MM.1S (cell line): ENCODE results near the gene GATA5.

Source experiments
- DNase-seq: peaks from one replicate; pipeline ENCODE4 v3.0.0-alpha.2; 2015
- H2AFZ ChIP-seq: fragments of 300-600 bp; sonication (generic); 2 replicates; pipeline ENCODE4 v1.6.0; 2016; ENCODE audit warnings: antibody characterized with exemption, low read length
- H3F3A ChIP-seq: fragments of 300-600 bp; sonication (generic); 2 replicates; pipeline ENCODE4 v1.6.1; 2016; ENCODE audit warnings: mild to moderate bottlenecking, antibody characterized with exemption, low read length, moderate library complexity, mixed read lengths; ENCODE audit not compliant: insufficient read depth
- H3K27ac ChIP-seq: fragments of 300-600 bp; sonication (generic); 2 replicates; pipeline ENCODE4 v1.5.1; 2016; ENCODE audit warnings: mild to moderate bottlenecking, low read length
- H3K27me3 ChIP-seq: fragments of 300-600 bp; sonication (generic); replicated peaks from 2 replicates; pipeline ENCODE4 v1.6.0; 2016; ENCODE audit warnings: low read length; ENCODE audit not compliant: insufficient read depth
- H3K36me3 ChIP-seq: fragments of 300-600 bp; sonication (generic); replicated peaks from 2 replicates; pipeline ENCODE4 v1.6.1; 2016; ENCODE audit warnings: mild to moderate bottlenecking, low read length, mixed read lengths; ENCODE audit not compliant: insufficient read depth
- H3K4me1 ChIP-seq: fragments of 300-600 bp; sonication (generic); 2 replicates; pipeline ENCODE4 v1.6.1; 2016; ENCODE audit warnings: low read length, mixed read lengths
- H3K4me2 ChIP-seq: fragments of 300-600 bp; sonication (generic); 2 replicates; pipeline ENCODE4 v1.6.0; 2016; ENCODE audit warnings: low read depth, low read length
- H3K4me3 ChIP-seq: fragments of 300-600 bp; sonication (generic); 2 replicates; pipeline ENCODE4 v1.5.1; 2016; ENCODE audit warnings: low read length, mixed read lengths
- H3K79me2 ChIP-seq: fragments of 300-600 bp; sonication (generic); 2 replicates; pipeline ENCODE4 v1.6.1; 2016; ENCODE audit warnings: mixed run types, low read length, mixed read lengths
- H3K9ac ChIP-seq: fragments of 300-600 bp; sonication (generic); 2 replicates; pipeline ENCODE4 v1.6.1; 2016; ENCODE audit warnings: low read length, mixed read lengths
- H3K9me2 ChIP-seq: fragments of 300-600 bp; sonication (generic); replicated peaks from 2 replicates; pipeline ENCODE4 v1.6.1; 2016; ENCODE audit warnings: mild to moderate bottlenecking, low read length, mixed read lengths; ENCODE audit not compliant: insufficient read depth
- H3K9me3 ChIP-seq: fragments of 300-600 bp; sonication (generic); replicated peaks from 2 replicates; pipeline ENCODE4 v1.6.1; 2016; ENCODE audit warnings: mild to moderate bottlenecking, low read length, mixed read lengths; ENCODE audit not compliant: insufficient read depth
- H4K20me1 ChIP-seq: fragments of 300-600 bp; sonication (generic); 2 replicates; pipeline ENCODE4 v1.6.1; 2016; ENCODE audit warnings: mild to moderate bottlenecking, low read length, moderate library complexity, mixed read lengths; ENCODE audit not compliant: insufficient read depth
- CTCF ChIP-seq: fragments of 300-600 bp; sonication (generic); IDR thresholded peaks from 2 replicates; pipeline ENCODE4 v1.5.1; 2016; ENCODE audit warnings: antibody characterized with exemption, low read length, mixed read lengths
- EZH2 ChIP-seq: fragments of 300-600 bp; sonication (generic); optimal IDR thresholded peaks from 2 replicates; pipeline ENCODE3; 2017; ENCODE audit warnings: low read depth, mild to moderate bottlenecking, antibody characterized with exemption, low read length, mixed read lengths
- EZH2phosphoT487 ChIP-seq: fragments of 300-600 bp; sonication (generic); IDR thresholded peaks from 2 replicates; pipeline ENCODE4 v1.6.1; 2018; ENCODE audit warnings: antibody characterized with exemption, low read length

The GATA5 gene

DNA sequence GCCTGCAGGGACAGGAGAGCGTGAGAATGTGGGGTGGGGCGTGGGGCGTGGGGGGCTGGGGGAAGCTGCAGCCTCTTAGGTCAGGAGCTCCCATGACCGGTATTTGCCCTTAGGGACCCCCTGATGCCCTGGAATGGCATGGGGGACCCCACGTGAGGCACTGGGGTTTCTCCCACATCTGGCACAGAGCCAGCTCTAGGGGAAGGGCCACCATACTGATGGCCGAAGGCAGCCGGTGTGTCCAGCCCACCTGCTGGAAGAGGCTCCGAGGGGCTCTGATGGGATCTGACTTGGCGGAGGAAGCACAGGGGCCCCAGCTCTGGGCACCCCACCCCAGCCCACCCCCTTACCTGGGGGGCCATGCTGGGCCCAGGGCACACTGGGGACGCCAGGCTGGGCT lies 10.8 kb downstream of the GATA5 start:
- Histone ChIP-seq H3K9me2 (no peaks in the 10 kb centered on the region), H3F3A (no peaks in the 10 kb centered on the region), H3K4me1 (no peaks in the 10 kb centered on the region), H4K20me1 (no peaks in the 10 kb centered on the region), H2AFZ (no peak overlapping the region), H3K27ac (no peak overlapping the region), H3K9me3 (no peaks in the 10 kb centered on the region), H3K27me3 (peaks cover 100% of the 10 kb centered on the region), H3K79me2 (no peaks in the 10 kb centered on the region), H3K4me2 (no peak overlapping the region), H3K36me3 (no peaks in the 10 kb centered on the region), H3K9ac (no peak overlapping the region), H3K4me3 (no peak overlapping the region)
- no peak for DNase-seq
- TF ChIP-seq EZH2, result no peak
- TF ChIP-seq CTCF, result no peak
- TF ChIP-seq EZH2phosphoT487, result no peak

GRCh38 chr20:62464425-62464770 lies 11.4 kb downstream of the GATA5 start:
- Histone ChIP-seq H4K20me1 (no peaks in the 10 kb centered on the region), H3K36me3 (no peaks in the 10 kb centered on the region), H3K9me2 (no peaks in the 10 kb centered on the region), H3K27ac (no peak overlapping the region), H3F3A (no peaks in the 10 kb centered on the region), H3K27me3 (peaks cover 100% of the 10 kb centered on the region), H3K79me2 (no peaks in the 10 kb centered on the region), H3K4me1 (no peaks in the 10 kb centered on the region), H3K9me3 (no peaks in the 10 kb centered on the region), H3K4me3 (no peak overlapping the region), H3K4me2 (no peak overlapping the region), H2AFZ (no peak overlapping the region), H3K9ac (no peak overlapping the region)
- TF ChIP-seq EZH2 (no peak), EZH2phosphoT487 (no peak), CTCF (no peak)
- no peak for DNase-seq

DNA sequence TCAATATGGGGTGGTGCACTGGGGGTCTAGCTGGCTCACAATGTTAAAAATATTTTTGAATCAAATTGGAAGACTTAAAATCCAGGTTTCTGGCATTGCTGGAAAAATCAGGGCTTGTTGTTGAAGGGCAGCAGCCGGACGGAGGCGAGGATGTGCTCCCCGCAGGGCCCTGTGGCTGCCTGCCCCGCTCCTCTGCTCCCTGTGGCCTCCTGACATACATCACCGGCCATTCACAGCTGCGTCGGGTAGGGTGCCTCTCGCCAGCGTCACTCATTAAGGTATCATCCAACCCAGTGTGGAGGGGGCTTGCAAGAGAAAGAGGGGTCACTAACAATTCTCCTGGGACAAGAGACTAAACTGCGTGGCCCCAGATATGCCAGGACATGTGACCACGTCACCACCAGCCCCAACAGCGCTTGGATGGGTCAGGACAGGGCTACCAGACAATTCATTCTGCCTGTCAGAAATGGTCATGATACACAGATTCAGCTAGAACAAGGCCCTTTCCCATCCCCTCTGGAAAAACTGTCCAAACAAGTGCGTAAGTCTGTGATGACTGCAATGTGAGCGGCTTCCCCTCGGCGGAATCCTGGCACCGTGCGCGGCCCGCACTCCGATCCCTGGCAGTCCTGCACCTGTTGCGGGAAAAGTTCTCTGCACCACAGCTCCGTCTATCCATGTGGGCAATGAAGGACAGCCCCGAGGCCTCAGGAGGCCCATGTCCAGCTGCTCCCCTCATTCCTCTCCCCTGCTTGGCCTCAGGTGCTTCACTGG lies 12.0 kb downstream of the GATA5 start:
- H2AFZ ChIP-seq, result no peak overlapping the region
- no peak overlapping the region for H3K4me3 ChIP-seq
- no peaks in the 10 kb centered on the region for H3K9me2 ChIP-seq
- no peak for DNase-seq
- H3K4me2 ChIP-seq, result no peak overlapping the region
- no peaks in the 10 kb centered on the region for H3K79me2 ChIP-seq
- H4K20me1 ChIP-seq, result no peaks in the 10 kb centered on the region
- H3K36me3 ChIP-seq, result no peaks in the 10 kb centered on the region
- TF ChIP-seq EZH2phosphoT487 (no peak), CTCF (no peak), EZH2 (no peak)
- H3K27ac ChIP-seq, result no peak overlapping the region
- H3K27me3 ChIP-seq, result peaks cover 100% of the 10 kb centered on the region
- no peaks in the 10 kb centered on the region for H3K9me3 ChIP-seq
- H3K4me1 ChIP-seq, result no peaks in the 10 kb centered on the region
- no peaks in the 10 kb centered on the region for H3F3A ChIP-seq
- no peak overlapping the region for H3K9ac ChIP-seq
